Stimulated activated CD8-positive, alpha-beta memory T cell treated with anti-CD3 and anti-CD28 coated beads, Interleukin-15, amount 100 ng/mL, for 4 hours (primary cell): ENCODE results near the gene INTS6.

Experiments
- DNase-seq, 2 donors: peaks; one replicate each; pipeline ENCODE4 v3.0.0-alpha.2; 2020; ENCODE audit warnings: low read depth in 2 of 2

Gene INTS6, protein sequence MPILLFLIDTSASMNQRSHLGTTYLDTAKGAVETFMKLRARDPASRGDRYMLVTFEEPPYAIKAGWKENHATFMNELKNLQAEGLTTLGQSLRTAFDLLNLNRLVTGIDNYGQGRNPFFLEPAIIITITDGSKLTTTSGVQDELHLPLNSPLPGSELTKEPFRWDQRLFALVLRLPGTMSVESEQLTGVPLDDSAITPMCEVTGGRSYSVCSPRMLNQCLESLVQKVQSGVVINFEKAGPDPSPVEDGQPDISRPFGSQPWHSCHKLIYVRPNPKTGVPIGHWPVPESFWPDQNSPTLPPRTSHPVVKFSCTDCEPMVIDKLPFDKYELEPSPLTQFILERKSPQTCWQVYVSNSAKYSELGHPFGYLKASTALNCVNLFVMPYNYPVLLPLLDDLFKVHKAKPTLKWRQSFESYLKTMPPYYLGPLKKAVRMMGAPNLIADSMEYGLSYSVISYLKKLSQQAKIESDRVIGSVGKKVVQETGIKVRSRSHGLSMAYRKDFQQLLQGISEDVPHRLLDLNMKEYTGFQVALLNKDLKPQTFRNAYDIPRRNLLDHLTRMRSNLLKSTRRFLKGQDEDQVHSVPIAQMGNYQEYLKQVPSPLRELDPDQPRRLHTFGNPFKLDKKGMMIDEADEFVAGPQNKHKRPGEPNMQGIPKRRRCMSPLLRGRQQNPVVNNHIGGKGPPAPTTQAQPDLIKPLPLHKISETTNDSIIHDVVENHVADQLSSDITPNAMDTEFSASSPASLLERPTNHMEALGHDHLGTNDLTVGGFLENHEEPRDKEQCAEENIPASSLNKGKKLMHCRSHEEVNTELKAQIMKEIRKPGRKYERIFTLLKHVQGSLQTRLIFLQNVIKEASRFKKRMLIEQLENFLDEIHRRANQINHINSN

DNA sequence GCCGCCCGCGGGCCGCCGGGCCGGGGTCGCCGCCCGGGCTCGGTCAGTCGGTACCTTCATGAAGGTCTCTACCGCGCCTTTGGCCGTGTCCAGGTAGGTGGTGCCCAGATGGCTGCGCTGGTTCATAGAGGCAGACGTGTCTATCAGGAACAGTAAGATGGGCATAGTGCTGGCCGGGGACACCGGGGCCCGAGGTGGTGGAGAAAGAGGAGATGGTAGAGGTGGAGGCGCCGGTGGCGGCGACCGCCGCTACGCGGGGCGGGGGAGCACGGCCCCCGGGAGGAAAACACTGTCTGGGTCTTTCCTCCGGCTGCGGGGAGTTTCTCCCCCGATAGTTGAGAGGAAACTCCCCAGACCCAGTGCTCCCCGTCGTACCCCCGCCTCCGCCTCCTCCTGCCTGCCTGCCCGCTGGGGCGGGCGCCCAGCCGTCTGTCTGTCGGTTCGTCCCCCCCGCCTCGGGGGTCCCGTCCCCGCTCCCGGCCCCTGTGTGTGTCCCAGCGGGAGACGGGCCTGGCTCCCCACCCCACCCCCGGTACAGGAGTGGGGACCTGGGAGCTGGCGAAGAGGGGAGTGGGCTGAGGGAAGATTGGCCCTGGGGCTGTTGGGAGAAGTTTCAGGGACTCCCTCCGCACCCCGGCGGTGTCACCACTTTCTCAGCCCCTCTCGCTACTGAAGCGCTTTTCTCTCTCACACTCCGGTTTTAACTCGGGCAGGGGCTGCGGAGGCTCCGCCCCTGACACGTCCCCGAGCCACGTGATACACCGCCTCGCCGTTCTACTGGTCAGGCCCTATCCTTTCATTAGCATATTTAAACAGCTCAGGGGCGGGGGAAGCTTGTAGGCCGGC is at the start of gene INTS6:
Gene INTS6 (minus strand): TSS at position 676 of the 846 bp plus-strand sequence. CDS start 511 bp downstream, at position 165.
- DNase-seq = peak; percentile 97 to 99

GRCh38 chr13:51502153-51502651 is 49.4 kb upstream of the INTS6 start:
- no peak for DNase-seq

DNA sequence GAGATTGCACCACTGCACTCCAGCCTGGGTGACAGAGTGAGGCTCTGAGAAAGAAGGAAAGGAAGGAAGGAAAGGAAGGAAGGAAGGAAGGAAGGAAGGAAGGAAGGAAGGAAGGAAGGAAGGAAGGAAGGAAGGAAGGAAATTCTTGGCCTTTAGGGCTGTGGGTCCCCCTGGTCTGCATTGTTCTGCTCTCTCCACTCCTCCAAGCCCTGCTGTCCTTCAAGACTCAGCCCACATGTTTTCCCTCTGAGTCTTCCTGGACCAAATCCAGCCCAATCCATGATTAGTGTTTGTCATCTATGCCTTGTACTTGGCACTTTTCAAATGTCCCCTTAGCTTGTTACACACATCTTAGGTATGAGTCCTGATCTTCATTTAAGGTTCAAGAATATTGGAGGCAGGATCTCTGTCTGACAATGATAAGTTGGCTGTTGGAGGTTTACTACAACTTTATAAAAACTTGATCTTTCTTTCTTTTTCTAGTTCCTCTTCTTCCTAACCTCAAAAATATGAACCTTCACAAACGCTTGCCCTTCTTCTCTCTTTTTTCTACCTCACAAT is 48.8 kb upstream of the INTS6 start:
- DNase-seq = no peak

- DNase-seq = no peak
Measured at GRCh38 chr13:51501096-51501495, 48.3 kb upstream of the INTS6 start.

DNA sequence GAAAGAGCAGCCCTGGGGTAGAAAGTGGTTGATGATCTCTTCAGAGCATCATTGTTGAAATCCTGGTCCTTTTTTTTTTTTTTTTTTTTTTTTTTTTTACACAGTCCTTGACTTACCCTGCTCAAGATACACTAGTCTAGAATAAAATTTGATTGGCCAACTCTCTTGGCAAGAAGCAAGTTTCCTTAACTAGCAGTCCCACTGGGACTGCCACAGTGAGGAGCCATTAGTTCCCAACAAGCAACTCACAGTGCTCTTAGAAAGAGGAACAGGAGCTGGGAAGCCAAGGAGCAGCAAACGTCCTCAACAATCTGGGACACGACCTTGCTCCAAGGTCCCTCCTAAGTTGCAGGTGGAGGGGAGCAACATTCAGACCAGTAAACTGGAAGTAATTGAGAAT is 47.9 kb upstream of the INTS6 start:
- no peak for DNase-seq

DNA sequence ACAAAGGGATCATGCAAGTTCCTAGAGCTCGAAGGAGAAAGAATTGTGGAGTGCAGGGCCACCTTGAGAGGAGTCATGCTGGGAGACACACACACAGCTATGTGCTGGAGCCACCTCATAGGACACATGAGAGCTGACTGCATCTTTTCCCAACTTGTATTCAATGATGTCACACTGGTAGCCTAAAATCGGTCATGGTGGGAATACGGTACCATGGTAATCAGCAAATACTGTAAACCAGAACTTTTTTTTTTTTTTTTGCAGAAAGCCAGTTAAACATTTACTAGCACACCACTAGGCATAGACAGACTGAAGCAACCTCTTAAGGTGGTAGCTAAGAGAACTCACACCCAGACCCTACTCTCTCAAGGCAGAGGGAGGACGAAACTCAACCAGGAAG is 47.0 kb upstream of the INTS6 start:
- DNase-seq = no peak

DNA sequence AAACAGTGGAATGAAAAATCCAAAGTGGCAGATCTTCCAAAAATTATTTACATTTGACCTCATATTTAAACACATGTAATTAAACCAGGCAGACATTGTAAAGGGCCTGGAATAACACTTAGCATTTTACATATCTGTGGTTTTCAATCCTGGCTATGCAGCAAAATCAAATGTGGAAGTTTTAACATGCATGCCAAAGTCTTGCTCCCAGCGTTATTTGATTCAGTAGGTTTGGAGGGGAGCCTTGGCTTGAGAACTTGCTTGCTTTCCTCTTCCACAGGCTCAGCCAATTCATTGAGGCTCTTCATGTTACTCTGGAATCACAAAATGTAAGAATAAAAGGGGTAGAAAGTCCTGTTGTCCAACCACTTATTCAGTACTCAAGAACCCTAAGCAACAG is 42.5 kb upstream of the INTS6 start:
- DNase-seq = no peak

DNA sequence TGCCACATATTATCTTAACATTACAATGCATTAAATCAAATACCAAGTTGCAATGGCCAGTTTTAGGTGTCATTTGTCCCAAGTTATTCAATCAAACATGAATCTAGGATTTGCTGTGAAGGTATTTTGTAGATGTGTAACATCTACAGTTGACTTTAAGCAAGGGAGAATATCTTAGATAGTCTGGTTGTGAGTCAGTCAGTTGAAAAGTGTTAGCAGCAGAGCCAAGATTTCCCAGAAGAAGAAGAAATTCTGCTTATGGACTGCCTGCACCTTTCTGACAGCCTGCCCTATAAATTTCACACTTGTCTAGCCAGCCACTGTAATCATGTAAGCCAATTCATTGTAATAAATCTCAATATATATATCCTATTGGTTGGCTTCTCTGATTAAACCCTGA is 41.3 kb upstream of the INTS6 start:
- DNase-seq = no peak

GRCh38 chr13:51488212-51488611 is 35.4 kb upstream of the INTS6 start:
- no peak for DNase-seq

GRCh38 chr13:51481656-51482055 is 28.8 kb upstream of the INTS6 start:
- no peak for DNase-seq

DNA sequence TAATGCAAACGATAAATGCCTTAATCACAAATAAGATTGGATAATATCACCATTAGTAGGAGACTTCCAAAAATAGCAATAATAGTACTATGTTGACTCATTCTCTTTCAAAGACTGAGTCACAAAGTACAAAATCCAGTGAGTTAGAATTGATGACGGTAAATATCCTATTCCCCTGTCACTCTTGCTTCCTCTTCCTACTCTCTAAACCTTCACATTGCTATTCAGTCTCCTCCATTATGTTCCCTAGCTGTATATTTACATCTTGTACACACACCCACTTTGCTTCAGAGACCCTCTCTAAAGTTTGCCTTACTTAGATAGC is 26.3 kb upstream of the INTS6 start:
- no peak for DNase-seq

GRCh38 chr13:51478418-51479198 is 25.8 kb upstream of the INTS6 start:
- no peak for DNase-seq

DNA sequence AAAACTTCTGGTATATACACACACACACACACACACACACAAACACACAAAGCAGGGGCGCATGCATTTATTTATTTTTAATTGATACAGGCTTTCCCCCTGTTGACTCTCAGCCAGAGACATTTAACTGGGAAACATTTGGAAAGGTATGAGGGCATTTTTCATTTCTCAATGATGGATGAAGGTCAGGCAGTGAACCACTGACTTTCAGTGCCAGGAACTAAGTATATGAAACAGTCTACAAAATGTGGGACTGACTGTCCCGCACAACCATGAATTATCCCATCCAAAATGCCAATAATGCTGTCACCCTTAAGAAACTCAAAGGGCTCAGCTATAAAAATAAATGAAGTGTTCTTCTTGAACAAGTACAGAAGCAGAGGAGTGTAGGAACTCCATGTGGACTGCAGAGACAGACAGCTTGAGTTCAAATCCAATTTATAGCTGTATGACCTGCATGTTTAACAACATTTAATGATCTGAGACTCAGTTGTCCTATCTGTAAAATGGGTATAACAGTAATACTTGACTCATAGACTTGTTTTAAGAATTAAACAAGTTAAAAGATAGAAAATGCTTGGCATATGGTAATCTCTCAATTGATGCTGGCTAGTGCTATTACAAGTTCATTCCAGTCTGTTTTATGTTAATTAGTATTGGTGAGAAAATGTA is 25.0 kb upstream of the INTS6 start:
- DNase-seq = no peak

DNA sequence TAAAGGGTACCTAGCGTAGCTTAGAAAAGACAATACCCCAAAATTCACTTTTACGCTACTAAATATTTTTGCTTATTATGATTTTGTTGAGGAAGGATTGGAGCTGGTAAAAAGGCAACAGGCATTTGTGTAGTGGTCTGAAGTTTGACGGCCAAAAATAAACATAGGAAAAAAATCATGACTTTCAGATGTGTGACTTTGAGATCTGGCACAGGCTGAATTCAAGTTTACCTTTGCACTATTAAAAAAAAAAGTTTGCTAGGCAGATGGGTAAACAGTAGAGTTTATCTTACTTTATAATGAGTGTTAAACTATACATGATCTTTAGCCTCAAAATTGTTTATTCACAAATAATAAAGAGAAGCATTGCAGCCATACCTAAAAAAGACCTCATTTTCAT is 24.3 kb upstream of the INTS6 start:
- no peak for DNase-seq

DNA sequence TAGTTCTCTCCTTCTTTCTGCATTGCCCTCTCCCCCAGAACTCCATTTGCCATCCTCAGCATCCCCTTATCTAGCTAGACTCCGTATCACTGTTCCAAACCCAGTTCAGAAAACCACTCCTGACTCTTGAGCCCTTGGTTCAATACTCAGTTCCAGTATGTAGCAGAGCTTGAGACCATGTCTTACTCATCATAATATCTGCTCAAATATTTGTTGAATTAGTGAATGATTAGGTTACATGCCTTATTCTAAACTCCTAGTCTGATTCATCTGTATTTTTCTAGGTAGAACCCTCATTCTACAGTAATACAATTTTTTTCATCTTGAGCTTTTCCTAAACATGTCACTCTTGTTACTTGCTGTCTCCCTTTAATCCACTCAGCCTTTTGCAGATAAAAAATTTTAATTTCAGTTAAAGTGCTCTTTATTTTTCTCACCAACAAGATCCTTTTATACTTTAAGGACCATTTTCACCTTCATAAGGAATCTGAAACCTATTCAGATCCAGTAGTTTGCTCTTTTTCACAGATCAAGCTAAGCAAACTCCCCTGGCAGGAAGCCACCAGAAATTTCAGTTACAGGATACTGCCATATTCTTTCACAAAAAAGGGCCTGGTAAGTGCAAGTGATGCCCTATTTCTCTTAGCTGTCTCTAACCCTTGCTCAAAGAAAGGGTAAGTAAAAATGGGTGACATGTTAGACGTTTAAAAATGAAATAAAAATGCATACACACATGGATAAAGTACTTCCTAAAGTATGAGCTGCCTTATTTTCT is 23.1 kb upstream of the INTS6 start:
- no peak for DNase-seq

- no peak for DNase-seq
Measured at GRCh38 chr13:51469790-51470189, 17.0 kb upstream of the INTS6 start.

- no peak for DNase-seq
Measured at GRCh38 chr13:51467730-51468129, 14.9 kb upstream of the INTS6 start.

DNA sequence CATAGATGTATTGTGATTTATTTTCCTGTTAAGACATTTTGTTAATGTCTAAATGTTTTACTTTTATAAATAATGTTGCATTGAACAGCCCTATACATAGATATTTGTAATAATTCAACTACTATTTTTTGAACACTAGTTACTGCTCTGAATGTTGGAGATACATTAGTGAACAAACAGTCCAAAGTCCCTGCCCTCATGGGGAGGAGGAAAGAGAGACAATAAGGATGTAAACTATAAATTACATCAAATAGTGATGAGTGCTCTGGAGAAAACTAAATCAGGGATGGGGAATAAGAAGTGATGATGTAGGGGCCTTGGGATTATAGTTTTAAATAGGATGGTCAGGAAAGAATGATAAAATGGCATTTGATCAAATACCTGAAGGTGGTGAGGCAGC is 12.3 kb upstream of the INTS6 start:
- DNase-seq = no peak

DNA sequence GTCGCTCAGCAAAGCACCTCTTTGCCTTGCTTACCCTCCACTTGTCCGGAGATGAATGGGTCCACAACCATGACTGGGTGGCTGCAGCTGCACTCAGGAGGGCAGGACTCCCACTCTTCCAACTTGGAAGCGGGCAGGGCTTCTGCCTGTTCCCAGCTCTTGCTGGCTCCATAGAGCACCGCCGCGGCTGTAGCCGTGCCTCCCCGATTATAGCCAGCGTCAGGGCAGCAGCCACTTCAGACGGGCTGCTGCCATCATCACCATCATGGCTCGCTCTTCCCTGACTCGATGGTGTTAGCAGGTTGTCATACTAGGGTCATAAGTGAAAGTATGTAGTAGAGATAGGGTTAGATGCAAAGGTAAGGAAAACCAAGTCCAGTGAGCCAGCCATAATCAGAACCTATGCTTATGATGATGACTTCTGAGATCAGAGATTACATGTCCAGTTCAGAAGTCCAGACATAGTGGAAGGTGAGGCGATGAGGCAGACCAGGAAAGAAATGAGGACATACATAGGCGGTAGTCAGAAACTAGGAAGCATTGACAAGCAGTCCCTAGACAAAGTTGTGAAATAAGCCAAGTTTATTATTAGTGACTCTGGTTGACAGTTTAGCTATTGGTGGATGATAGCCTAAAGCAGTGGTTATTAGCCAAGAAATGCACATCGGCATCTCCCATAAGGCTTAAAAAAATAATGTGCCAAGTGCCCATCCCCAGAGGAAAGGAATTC is 4.4 kb upstream of the INTS6 start:
- DNase-seq = no peak
